Hepatocyte (in vitro differentiated cells): ENCODE measurements around the gene SLC1A2.

Experiments
- EZH2 ChIP-seq: fragments of 200-600 bp; sonication (generic); IDR thresholded peaks from 2 replicates; pipeline ENCODE4 v1.6.1; 2016; ENCODE audit warnings: antibody characterized with exemption, mild to moderate bottlenecking, borderline replicate concordance
- TF ChIP-seq, protein P1 (sequence below): fragments of 200-600 bp; sonication (generic); IDR thresholded peaks from 2 replicates; pipeline ENCODE4 v1.5.1; 2016; ENCODE audit warnings: antibody characterized with exemption, mild to moderate bottlenecking; ENCODE audit not compliant: poor library complexity

DNA sequence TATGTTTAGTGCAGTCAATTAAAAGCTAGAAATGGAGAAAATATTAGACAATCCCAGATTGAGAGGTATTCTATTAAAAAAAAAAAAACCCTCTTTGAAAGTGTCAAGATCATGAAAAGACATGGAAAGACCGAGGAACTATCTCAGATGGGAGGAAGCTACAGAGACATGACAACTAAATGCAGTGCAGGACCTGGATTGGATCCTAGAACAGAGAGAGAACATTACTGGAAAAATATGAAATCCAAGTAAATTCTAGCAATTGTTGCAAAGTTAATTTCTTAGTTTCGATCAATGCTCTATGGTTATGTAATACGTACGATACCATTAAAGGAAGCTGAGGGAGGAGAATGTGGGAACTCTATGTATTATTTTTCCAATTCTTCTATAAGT lies 43.2 kb downstream of the SLC1A2 start:
- TF ChIP-seq, protein P1, sequence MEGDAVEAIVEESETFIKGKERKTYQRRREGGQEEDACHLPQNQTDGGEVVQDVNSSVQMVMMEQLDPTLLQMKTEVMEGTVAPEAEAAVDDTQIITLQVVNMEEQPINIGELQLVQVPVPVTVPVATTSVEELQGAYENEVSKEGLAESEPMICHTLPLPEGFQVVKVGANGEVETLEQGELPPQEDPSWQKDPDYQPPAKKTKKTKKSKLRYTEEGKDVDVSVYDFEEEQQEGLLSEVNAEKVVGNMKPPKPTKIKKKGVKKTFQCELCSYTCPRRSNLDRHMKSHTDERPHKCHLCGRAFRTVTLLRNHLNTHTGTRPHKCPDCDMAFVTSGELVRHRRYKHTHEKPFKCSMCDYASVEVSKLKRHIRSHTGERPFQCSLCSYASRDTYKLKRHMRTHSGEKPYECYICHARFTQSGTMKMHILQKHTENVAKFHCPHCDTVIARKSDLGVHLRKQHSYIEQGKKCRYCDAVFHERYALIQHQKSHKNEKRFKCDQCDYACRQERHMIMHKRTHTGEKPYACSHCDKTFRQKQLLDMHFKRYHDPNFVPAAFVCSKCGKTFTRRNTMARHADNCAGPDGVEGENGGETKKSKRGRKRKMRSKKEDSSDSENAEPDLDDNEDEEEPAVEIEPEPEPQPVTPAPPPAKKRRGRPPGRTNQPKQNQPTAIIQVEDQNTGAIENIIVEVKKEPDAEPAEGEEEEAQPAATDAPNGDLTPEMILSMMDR, result no peak
- TF ChIP-seq EZH2, result no peak
